Measurements from ENCODE around the gene CIAO3.
A peak's percentile ranks its signal among the peaks of the same experiment; 100 is the strongest.

Gene CIAO3

DNA sequence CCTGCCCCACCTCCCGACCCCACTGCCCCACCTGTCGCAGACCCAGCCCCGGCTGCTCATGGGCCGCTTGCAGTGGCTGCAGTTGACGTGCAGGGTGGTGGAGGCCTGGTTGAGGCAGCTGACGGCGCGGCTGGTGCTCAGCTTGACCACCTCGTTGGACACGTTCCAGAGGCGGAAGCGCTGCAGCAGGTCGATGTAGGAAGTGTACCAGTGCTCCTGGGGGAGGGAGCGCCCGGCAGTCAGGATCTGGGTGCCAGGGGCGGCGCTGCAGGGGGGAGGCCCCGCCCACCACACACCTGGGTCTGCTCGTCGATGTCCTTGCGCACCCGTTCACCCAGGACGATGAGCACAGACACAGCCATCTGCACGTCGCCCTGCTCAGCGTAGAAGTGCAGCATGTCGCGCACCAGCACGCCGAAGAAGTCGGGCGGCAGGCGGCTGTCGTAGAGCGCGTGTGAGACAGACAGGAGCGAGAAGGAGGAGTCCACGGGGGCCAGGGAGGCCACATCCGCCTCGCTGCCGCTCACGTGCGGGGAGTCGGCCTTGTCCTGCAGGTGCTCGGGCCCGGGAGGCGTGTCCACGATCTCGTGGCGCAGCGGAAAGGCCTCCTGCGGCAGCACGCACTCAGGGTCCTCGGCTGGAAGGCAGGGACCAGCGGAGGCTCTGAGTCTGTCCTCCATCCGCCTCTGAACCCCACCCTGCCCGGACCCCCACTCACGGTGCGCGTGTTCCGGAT is 55.7 kb downstream of the CIAO3 start:
- no peak for DNase-seq (ENCODE audit: low spot score)
- Histone ChIP-seq H3K27ac (peak overlapping the region in 1 of 2 donors; percentile 90), H3K4me3 (peak overlapping the region; percentile 98)
- TF ChIP-seq, protein P1, sequence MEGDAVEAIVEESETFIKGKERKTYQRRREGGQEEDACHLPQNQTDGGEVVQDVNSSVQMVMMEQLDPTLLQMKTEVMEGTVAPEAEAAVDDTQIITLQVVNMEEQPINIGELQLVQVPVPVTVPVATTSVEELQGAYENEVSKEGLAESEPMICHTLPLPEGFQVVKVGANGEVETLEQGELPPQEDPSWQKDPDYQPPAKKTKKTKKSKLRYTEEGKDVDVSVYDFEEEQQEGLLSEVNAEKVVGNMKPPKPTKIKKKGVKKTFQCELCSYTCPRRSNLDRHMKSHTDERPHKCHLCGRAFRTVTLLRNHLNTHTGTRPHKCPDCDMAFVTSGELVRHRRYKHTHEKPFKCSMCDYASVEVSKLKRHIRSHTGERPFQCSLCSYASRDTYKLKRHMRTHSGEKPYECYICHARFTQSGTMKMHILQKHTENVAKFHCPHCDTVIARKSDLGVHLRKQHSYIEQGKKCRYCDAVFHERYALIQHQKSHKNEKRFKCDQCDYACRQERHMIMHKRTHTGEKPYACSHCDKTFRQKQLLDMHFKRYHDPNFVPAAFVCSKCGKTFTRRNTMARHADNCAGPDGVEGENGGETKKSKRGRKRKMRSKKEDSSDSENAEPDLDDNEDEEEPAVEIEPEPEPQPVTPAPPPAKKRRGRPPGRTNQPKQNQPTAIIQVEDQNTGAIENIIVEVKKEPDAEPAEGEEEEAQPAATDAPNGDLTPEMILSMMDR (IDR thresholded peaks at IDR 0.05), result no peak

DNA sequence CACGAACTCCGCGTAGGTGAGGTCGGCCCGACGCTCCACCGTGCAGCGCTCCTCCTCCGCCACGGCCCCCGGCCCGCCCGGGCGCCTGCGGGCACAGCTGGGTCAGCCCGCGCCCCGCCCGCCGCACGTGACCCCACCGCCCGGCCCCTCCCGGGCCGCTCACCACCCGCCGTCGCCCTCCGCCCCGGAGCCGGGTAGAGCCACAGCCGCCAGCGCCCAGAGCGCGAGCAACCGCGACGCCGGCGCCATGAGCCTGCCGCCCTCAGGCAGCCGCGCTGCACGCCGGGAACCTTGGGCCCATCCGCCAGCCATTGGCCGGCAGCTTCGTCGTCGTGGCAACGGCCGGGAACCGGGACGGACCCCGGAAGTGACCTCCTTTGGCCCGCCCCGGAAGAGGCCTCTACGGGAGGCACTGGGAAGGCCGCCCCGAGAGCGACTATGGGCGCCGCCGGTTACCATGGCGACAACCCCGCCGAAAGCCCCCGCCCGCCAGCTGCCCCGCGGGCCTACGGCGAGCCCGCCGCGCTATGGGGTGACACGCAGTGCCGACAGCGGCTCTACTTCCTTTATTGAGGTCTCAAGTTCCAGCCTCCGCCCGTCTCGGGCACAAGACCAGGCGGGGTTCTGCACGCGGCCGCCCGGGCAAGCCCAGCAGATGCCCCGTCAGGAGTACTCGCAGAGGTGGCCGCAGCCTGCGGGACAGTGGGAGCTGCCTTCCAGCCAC is 56.6 kb downstream of the CIAO3 start, which contains the start of gene JMJD8:
TSS of gene JMJD8 (minus strand) at position 264 of the 724 bp plus-strand sequence. CDS start at position 249, 15 bp downstream.
- peak; percentile 97 for DNase-seq (ENCODE audit: low spot score)
- Histone ChIP-seq H3K4me3 (peak within 1 kb of the TSS; percentile 98), H3K27ac (peak within 1 kb of the TSS; percentile 67 to 90)
- TF ChIP-seq, protein P1 (IDR thresholded peaks at IDR 0.05), result no peak

DNA sequence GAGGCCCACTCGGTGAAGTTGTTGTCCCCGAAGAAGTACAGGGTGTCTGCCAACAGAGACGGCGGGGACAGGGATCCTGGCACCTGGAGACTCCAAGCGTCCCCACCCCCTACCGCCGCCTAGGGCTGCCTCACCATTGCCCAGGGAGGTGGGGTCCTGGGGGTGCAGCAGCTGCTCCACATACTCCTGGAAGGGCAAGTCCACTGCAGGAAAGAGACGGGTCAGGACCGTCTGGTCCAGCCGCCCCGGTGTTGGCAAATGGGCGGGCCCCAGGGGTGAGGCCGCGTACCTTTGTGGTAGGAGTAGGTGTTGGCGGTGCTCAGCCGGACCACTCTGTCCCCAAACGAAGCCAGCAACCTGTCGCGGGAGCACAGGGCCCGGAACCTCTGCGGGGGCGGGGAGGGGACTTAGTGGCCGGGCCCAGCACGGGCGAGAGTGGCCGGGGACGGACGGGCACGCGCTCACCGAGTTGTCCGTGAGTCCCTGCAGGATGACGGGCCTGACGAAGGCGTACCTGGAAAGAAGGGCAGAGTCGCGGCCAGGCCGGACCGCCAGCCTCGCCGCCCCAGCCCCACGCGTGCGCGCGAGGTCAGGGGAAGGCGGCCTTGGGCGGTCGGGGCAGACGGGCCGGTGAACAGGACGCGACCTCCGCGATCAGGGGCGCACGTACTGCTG is 57.3 kb downstream of the CIAO3 start:
- Histone ChIP-seq H3K4me3 (peak overlapping the region; percentile 98), H3K27ac (peak overlapping the region; percentile 67 to 90)
- TF ChIP-seq, protein P1 (IDR thresholded peaks at IDR 0.05), result no peak

DNA sequence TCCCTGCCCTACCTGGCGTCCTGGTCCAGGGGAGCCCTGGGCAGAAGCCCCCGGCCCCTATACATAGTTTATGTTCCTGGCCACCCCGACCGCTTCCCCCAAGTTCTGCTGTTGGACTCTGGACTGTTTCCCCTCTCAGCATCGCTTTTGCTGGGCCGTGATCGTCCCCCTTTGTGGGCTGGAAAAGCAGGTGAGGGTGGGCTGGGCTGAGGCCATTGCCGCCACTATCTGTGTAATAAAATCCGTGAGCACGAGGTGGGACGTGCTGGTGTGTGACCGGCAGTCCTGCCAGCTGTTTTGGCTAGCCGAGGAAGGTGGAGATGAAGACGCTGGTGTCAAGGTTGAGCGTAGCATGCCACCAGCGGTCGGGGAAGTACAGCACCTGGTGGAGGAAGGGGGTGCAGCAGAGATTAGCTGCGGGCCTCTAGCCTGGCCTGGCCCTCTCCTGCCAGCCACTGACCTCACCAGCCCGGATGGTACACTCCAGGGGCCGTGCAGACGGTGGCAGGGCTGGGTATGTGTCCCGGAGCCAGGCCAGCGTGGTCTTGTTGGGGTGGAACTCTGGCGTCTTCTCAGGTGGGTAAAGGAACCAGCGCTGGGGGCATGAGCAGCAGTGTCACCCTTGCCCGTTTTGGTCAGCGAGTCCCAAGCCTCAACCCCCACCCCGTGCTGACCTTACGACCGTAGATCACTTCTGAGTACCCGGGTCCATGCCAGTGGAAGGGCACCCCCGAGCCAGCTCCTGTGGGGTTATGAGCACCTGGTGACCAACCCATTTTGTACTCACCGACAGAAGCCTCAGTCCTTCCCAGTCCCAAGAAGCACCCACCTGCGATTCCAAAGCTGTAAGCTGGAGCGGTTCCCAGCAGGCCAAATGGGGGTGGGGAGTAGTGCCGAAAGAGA is 58.1 kb downstream of the CIAO3 start:
- TF ChIP-seq, protein P1 (IDR thresholded peaks at IDR 0.05), result no peak
- DNase-seq (ENCODE audit: low spot score), result no peak
- Histone ChIP-seq H3K4me3 (peak overlapping the region; percentile 98), H3K27ac (no peak overlapping the region)

More for the DNA sequence above, 57.3 kb downstream of the CIAO3 start:
- DNase-seq (ENCODE audit: low spot score), result no peak

DNA sequence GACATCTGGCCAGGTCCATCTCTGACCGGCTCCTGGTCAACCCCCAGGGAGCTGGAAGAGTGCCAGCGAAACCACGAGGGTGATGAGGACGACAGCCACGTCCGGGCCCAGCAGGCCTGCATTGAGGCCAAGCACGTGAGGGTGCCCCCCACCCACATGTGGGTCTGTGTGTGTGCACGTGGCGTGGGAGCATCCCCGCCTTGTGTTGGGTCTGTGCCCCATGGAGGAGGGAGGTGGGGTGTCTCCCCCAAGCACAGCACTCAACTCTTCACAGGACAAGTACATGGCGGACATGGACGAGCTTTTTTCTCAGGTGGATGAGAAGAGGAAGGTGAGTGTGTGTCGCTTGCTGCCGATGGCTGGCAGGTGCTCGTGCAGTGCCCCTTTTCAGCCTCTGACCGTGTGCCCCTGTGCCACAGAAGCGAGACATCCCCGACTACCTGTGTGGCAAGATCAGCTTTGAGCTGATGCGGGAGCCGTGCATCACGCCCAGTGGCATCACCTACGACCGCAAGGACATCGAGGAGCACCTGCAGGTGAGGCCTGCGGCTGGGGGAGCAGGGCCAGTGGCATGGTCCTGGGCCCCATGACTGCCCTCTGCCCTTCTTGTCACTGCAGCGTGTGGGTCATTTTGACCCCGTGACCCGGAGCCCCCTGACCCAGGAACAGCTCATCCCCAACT is 58.9 kb downstream of the CIAO3 start:
- Histone ChIP-seq H3K4me3 (peak overlapping the region; percentile 97), H3K27ac (no peak overlapping the region)
- DNase-seq (ENCODE audit: low spot score), result no peak
- TF ChIP-seq, protein P1 (IDR thresholded peaks at IDR 0.05), result no peak

All from coronary artery (tissue), 2 donors.